Measurements from ENCODE around the gene TTC27.

DNA sequence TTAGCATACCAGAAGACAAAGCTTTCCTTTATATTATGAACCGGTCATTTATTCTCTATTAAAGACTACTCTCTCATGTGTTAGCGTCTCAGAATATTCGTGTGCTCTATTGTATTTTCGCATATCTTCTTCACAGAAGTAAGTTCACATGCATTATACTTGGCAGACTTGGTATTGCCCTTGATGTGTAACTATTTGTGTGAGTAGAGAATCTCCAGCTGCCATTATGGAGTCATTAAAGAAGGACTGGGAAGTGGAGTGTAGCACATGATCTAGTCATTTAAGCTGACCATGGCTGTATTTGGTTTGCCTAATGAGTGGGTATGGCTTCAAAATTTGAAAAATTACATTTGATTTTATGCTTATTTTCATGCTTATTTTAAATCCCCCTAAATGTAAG is 92.9 kb downstream of the TTC27 start:
- TF ChIP-seq, protein P1, sequence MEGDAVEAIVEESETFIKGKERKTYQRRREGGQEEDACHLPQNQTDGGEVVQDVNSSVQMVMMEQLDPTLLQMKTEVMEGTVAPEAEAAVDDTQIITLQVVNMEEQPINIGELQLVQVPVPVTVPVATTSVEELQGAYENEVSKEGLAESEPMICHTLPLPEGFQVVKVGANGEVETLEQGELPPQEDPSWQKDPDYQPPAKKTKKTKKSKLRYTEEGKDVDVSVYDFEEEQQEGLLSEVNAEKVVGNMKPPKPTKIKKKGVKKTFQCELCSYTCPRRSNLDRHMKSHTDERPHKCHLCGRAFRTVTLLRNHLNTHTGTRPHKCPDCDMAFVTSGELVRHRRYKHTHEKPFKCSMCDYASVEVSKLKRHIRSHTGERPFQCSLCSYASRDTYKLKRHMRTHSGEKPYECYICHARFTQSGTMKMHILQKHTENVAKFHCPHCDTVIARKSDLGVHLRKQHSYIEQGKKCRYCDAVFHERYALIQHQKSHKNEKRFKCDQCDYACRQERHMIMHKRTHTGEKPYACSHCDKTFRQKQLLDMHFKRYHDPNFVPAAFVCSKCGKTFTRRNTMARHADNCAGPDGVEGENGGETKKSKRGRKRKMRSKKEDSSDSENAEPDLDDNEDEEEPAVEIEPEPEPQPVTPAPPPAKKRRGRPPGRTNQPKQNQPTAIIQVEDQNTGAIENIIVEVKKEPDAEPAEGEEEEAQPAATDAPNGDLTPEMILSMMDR (IDR thresholded peaks at IDR 0.05) = no peak
- TF ChIP-seq EP300 (IDR thresholded peaks at IDR 0.05) = no peak

All from ovary (tissue), 3 donors.